SK-N-SH (cell line): ENCODE data around the gene PAXX. TPM values are rescaled to one million over a fixed set of nuclear protein-coding genes. Genes with fewer than 3 reads are reported as not detected.

Source experiments
- CTCF ChIA-PET: fragments of 300-600, 350-600 bp; formaldehyde crosslinking; extraction: SDS; loops from one replicate; lab custom pipeline; 2021; lab: Yijun Ruan, JAX
- POLR2A ChIA-PET: fragments of 350-600 bp; sonication (Branson Sonifier 250); formaldehyde crosslinking; extraction: SDS; loops from one replicate; lab custom pipeline; 2020; ENCODE audit warnings: antibody characterized with exemption, inconsistent platforms; lab: Yijun Ruan, JAX
- DNase-seq: peaks from one replicate; pipeline ENCODE4 v3.0.0; 2012
- H2AFZ ChIP-seq: fragments of 200-600 bp; sonication (generic); 2 replicates; pipeline ENCODE4 v1.8.1; 2016; ENCODE audit warnings: antibody characterized with exemption, mild to moderate bottlenecking, low read depth
- H3F3A ChIP-seq: fragments of 200-600 bp; sonication (generic); replicated peaks from 2 replicates; pipeline ENCODE3; 2016; ENCODE audit warnings: antibody characterized with exemption, mild to moderate bottlenecking; ENCODE audit not compliant: insufficient read depth
- H3K27ac ChIP-seq, 2 experiments: fragments of 200-500 bp in 1 of 2; fragments of 200-600 bp in 1 of 2; sonication (Bioruptor generic) in 1 of 2; sonication (generic), shearing (Covaris generic) in 1 of 2; 2 replicates each; pipeline versions ENCODE4 v1.5.1 to v1.6.1; 2014 to 2016; ENCODE audit warnings: low read depth in 2 of 2, inconsistent platforms in 1 of 2, low read length in 1 of 2, mild to moderate bottlenecking in 1 of 2, mixed read lengths in 1 of 2
- H3K27me3 ChIP-seq: fragments of 200-600 bp; sonication (generic), shearing (Covaris generic); 2 replicates; pipeline ENCODE4 v1.6.1; 2016; ENCODE audit warnings: mixed run types; ENCODE audit not compliant: insufficient read depth
- H3K36me3 ChIP-seq, 2 experiments: fragments of 200-500 bp in 1 of 2; fragments of 200-600 bp in 1 of 2; sonication (Bioruptor generic) in 1 of 2; sonication (generic) in 1 of 2; replicated peaks in 1 of 2; 2 replicates each; pipeline versions ENCODE3 to v1.5.1; 2014 to 2016; ENCODE audit warnings: low read length in 1 of 2, mild to moderate bottlenecking in 1 of 2; ENCODE audit not compliant: insufficient read depth in 2 of 2, control insufficient read depth in 1 of 2
- H3K4me1 ChIP-seq, 2 experiments: fragments of 200-500 bp in 1 of 2; fragments of 200-600 bp in 1 of 2; sonication (Bioruptor generic) in 1 of 2; sonication (generic), shearing (Covaris generic) in 1 of 2; 2 replicates each; pipeline versions ENCODE4 v1.5.1 to v1.6.1; 2014 to 2016; ENCODE audit warnings: low read depth in 1 of 2, low read length in 1 of 2, mixed run types in 1 of 2; ENCODE audit not compliant: insufficient read depth in 2 of 2, control insufficient read depth in 1 of 2
- H3K4me2 ChIP-seq: fragments of 200-600 bp; sonication (generic), shearing (Covaris generic); 2 replicates; pipeline ENCODE4 v1.6.1; 2017; ENCODE audit warnings: mixed run types
- H3K4me3 ChIP-seq, 2 experiments: fragments of 200-500 bp in 1 of 2; fragments of 200-600 bp in 1 of 2; sonication (Bioruptor generic) in 1 of 2; sonication (generic), shearing (Covaris generic) in 1 of 2; 2 replicates each; pipeline versions ENCODE4 v1.5.1 to v1.8.1; 2014 to 2016; ENCODE audit warnings: low read depth in 2 of 2, inconsistent platforms in 1 of 2, low read length in 1 of 2, mild to moderate bottlenecking in 1 of 2, mixed read lengths in 1 of 2, moderate library complexity in 1 of 2
- H3K79me2 ChIP-seq: fragments of 200-600 bp; sonication (generic); 2 replicates; pipeline ENCODE4 v1.8.1; 2017; ENCODE audit warnings: mild to moderate bottlenecking; ENCODE audit not compliant: insufficient read depth
- H3K9ac ChIP-seq: fragments of 200-600 bp; sonication (generic); 2 replicates; pipeline ENCODE4 v1.6.1; 2017; ENCODE audit warnings: mixed run types
- H3K9me2 ChIP-seq: fragments of 200-600 bp; sonication (generic); 2 replicates; pipeline ENCODE4 v1.6.1; 2017; ENCODE audit warnings: mixed run types
- H3K9me3 ChIP-seq: fragments of 200-600 bp; sonication (generic); 2 replicates; pipeline ENCODE4 v1.6.1; 2017; ENCODE audit warnings: mixed run types, mild to moderate bottlenecking, moderate library complexity
- H4K20me1 ChIP-seq: fragments of 200-600 bp; sonication (generic); 2 replicates; pipeline ENCODE4 v1.6.1; 2017; ENCODE audit warnings: mild to moderate bottlenecking, mixed run types; ENCODE audit not compliant: insufficient read depth
- GABPA ChIP-seq: IDR thresholded peaks from 2 replicates; pipeline ENCODE4 v1.4.0; 2012; ENCODE audit warnings: low read depth, mild to moderate bottlenecking
- GATA2 ChIP-seq: sonication (generic); formaldehyde crosslinking; IDR thresholded peaks from 2 replicates; pipeline ENCODE4 v1.5.0; 2020; ENCODE audit warnings: mild to moderate bottlenecking, missing genetic modification reagents
- JUND ChIP-seq: IDR thresholded peaks from 2 replicates; pipeline ENCODE4 v1.4.0; 2012
- MXI1 ChIP-seq: IDR thresholded peaks from 2 replicates; pipeline ENCODE4 v1.6.1; 2012; ENCODE audit warnings: mild to moderate bottlenecking, low read depth, low read length, improper control_type of control experiment
- NRF1 ChIP-seq: IDR thresholded peaks from 2 replicates; pipeline ENCODE4 v1.6.1; 2012; ENCODE audit warnings: low read depth, mild to moderate bottlenecking, low read length
- PBX3 ChIP-seq: IDR thresholded peaks from 2 replicates; pipeline ENCODE4; 2012
- REST ChIP-seq: IDR thresholded peaks from 2 replicates; pipeline ENCODE4 v1.6.1; 2012; ENCODE audit warnings: mild to moderate bottlenecking, low read depth, low read length, moderate library complexity
- SIN3A ChIP-seq: IDR thresholded peaks from 2 replicates; pipeline ENCODE4 v1.6.1; 2012; ENCODE audit warnings: low read depth, mild to moderate bottlenecking, low read length, moderate library complexity, borderline replicate concordance
- TCF12 ChIP-seq: IDR thresholded peaks from 2 replicates; pipeline ENCODE4 v1.4.0; 2012
- USF1 ChIP-seq: IDR thresholded peaks from 2 replicates; pipeline ENCODE4 v1.4.0; 2012; ENCODE audit warnings: low read depth, borderline replicate concordance
- USF2 ChIP-seq: fragments of 150-350 bp; IDR thresholded peaks from 2 replicates; pipeline ENCODE4 v1.6.1; 2017; ENCODE audit warnings: antibody characterized with exemption, low read length, low read depth, borderline replicate concordance
- YY1 ChIP-seq: IDR thresholded peaks from 2 replicates; pipeline ENCODE4 v1.4.0; 2012; ENCODE audit warnings: low read depth, mild to moderate bottlenecking
- ZBTB33 ChIP-seq: IDR thresholded peaks from 2 replicates; pipeline ENCODE4 v1.4.0; 2012; ENCODE audit warnings: low read depth, borderline replicate concordance
- WGBS: methylation state at CpG from one replicate; pipeline ENCODE4 v1.1.6; 2017; ENCODE audit warnings: low lambda C conversion rate; 5-methylcytosine and 5-hydroxymethylcytosine counted together
- polyA plus RNA-seq, 3 experiments: library from polyadenylated mRNA; depleted of rRNA; stranded (reverse); fragments of >200 nt; gene quantifications; 2 replicates each; pipeline ENCODE4 v1.2.3, GENCODE V29; 2012

PAXX gene
- polyA plus RNA-seq, 1 of the 3 experiments (the other 2 are of a cell fraction): 52.9 TPM

- TF ChIP-seq REST (no peak), ZBTB33 (no peak), MXI1 (no peak), YY1 (no peak), USF1 (no peak), GABPA (no peak), PBX3 (no peak), GATA2 (CRISPR knock-in tag) (no peak)
- TF ChIP-seq, all 33 proteins: peak for 0
Observed at GRCh38 chr9:137016436-137016835, 24.2 kb downstream of the PAXX start (continued).

- no peak overlapping the region for H3K9ac ChIP-seq
- H3K27me3 ChIP-seq: no peaks in the 10 kb centered on the region
- H3K36me3 ChIP-seq: peaks cover 0 to 17% of the 10 kb centered on the region in 2 experiments
- POLR2A ChIA-PET: no interaction called here
- no peaks in the 10 kb centered on the region for H3F3A ChIP-seq
- H3K4me2 ChIP-seq: no peak overlapping the region
- 93% methylated on average over 24 of the region's 28 CpGs for WGBS
- no peak for DNase-seq
- no peak overlapping the region for H2AFZ ChIP-seq
- H3K9me2 ChIP-seq: no peaks in the 10 kb centered on the region
- no peaks in the 10 kb centered on the region for H3K4me1 ChIP-seq
- TF ChIP-seq REST (no peak), PBX3 (no peak), USF2 (no peak), NRF1 (no peak), SIN3A (no peak), JUND (no peak), TCF12 (no peak)
- H3K9me3 ChIP-seq: no peaks in the 10 kb centered on the region
- no peak overlapping the region for H3K27ac ChIP-seq
- CTCF ChIA-PET: interaction anchor here (1.3 kb wide), 1 partner anchor 8 kb away, joined by 3 read pairs; no protein-coding TSS in a partner anchor
- H4K20me1 ChIP-seq: 0 out of 2 replicates have a peak, but pooled peaks cover 4% of the 10 kb centered on the region
- H3K4me3 ChIP-seq: no peak overlapping the region
- H3K79me2 ChIP-seq: no peaks in the 10 kb centered on the region
Observed at GRCh38 chr9:137017071-137017470, 24.8 kb downstream of the PAXX start.
